ENCODE measurements around the gene ERCC4.

ERCC4 gene

DNA sequence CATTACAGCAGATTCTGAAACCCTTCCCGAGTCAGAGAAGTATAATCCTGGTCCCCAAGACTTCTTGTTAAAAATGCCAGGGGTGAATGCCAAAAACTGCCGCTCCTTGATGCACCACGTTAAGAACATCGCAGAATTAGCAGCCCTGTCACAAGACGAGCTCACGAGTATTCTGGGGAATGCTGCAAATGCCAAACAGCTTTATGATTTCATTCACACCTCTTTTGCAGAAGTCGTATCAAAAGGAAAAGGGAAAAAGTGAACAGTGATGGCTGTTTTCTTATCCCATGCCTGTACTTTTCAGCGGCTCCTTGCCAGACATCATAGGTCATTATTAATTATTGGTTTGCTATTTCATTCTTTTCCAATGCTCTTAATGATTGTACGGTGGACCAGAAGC, 28.1 kb downstream of the ERCC4 start:
- DNase-seq (ENCODE audit: extremely low read depth, low read depth) = no peak
- TF ChIP-seq, protein P1, sequence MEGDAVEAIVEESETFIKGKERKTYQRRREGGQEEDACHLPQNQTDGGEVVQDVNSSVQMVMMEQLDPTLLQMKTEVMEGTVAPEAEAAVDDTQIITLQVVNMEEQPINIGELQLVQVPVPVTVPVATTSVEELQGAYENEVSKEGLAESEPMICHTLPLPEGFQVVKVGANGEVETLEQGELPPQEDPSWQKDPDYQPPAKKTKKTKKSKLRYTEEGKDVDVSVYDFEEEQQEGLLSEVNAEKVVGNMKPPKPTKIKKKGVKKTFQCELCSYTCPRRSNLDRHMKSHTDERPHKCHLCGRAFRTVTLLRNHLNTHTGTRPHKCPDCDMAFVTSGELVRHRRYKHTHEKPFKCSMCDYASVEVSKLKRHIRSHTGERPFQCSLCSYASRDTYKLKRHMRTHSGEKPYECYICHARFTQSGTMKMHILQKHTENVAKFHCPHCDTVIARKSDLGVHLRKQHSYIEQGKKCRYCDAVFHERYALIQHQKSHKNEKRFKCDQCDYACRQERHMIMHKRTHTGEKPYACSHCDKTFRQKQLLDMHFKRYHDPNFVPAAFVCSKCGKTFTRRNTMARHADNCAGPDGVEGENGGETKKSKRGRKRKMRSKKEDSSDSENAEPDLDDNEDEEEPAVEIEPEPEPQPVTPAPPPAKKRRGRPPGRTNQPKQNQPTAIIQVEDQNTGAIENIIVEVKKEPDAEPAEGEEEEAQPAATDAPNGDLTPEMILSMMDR (IDR thresholded peaks at IDR 0.05; ENCODE audit: low read depth, low read length) = no peak

DNA sequence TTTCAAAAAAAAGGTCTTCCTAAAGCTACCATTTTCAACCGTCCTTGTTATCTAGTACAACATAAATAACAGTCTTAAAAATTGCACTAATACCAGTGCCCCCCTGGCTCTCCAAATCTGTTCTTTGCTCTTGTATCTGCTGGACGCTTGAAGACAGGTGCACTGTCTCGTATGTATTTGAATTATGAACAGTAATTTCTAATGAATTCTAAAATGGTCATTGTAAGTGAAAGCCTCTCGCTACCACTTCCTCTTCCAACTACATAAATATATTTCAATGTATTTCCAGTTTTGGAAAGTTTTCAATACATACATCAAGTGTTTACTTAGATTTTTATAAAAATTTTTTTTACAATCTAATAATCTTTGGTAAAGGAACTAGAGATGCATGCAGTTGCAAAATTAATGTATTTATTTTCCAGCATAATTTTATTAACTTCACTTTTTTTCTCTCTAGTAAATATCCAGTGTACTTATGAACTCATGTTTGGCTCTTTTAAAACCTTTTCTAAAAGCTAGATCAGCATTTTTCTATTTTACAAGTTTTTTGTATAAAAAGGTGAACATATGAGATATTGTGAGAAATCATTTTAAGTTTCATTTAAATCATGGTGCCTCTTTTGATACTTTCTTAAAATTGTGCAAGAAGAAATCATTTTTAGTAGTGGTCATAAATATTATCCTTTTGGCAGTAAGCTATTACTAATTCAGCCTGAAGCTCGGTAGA, 31.0 kb downstream of the ERCC4 start:
- DNase-seq (ENCODE audit: extremely low read depth, low read depth) = no peak
- TF ChIP-seq, protein P1 (IDR thresholded peaks at IDR 0.05; ENCODE audit: low read depth, low read length) = no peak

- DNase-seq (ENCODE audit: extremely low read depth, low read depth) = no peak
- TF ChIP-seq, protein P1 (IDR thresholded peaks at IDR 0.05; ENCODE audit: low read depth, low read length) = no peak
Measured at GRCh38 chr16:13951611-13952010, 31.7 kb downstream of the ERCC4 start.

GRCh38 chr16:13953501-13953900, 33.5 kb downstream of the ERCC4 start:
- TF ChIP-seq, protein P1 (IDR thresholded peaks at IDR 0.05; ENCODE audit: low read depth, low read length) = no peak
- DNase-seq (ENCODE audit: extremely low read depth, low read depth) = no peak

DNA sequence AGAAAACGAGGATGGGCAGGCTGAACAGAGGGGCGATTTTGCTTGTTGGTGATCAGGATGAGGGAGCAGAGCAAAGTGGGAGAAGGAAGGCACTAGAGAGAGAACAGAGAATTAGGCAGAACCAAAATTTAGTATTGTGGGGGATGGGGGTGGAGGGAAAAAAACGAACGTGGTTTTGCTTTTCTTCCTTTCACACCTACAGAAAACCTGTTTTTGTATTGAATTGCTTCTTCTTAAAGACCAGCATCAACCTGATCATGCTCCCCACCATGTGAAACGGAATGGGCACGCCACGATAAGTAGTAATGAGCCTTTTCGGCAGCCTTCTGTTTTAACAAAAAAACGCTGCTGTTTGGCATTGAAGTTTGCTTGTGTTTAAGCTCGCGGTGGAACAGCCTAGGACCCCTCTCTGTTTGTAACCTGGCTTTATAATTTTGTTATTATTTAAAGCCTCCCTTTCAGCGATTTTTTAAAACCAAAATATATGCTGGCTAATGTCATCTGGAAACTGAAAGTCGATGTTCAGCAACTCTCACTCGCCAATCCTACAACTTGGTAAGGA, 36.8 kb downstream of the ERCC4 start:
- TF ChIP-seq, protein P1 (IDR thresholded peaks at IDR 0.05; ENCODE audit: low read depth, low read length) = no peak
- no peak for DNase-seq (ENCODE audit: extremely low read depth, low read depth)

DNA sequence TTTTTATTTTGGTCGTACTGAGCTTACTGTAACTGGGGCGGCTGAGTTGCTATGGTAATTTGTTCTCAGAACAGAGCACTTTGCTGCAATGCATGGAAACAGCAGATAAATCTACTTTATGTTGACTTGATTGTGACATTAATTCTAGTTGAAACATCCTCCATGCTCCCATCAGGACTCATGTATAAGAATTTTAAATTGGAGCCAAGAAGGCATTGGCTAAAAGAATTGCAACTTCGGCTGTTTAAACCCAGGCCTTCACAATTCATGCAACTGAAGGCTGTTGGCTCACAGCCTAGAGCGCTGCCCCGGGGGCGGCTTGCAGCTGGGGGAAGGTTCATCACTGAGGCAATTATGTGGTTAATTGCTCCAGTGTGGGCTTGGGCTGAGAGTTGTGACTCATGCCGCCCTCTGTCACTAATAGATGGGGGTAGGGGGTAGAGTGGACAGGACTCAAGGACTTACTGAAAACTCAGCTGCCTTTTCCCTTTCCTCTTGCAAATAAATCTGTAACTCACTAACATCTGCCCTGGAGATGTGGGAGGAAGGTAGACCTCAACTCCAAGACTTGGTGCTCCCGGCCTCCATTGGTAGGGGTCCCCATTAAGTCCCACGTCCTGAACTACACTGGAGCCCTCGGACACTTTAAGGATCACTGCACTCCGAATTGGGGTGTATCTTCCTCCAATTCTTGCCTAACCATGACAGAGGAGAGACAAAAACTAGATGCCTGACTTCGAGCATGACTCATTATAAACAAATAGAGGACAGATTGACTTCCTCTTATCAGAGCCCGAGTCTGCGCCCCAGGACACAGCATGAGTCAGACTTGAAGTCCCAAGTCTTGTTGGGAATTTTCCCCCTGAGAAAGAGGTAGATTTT, 37.5 kb downstream of the ERCC4 start:
- DNase-seq (ENCODE audit: extremely low read depth, low read depth) = peak; percentile 94
- TF ChIP-seq, protein P1 (IDR thresholded peaks at IDR 0.05; ENCODE audit: low read depth, low read length) = no peak

DNA sequence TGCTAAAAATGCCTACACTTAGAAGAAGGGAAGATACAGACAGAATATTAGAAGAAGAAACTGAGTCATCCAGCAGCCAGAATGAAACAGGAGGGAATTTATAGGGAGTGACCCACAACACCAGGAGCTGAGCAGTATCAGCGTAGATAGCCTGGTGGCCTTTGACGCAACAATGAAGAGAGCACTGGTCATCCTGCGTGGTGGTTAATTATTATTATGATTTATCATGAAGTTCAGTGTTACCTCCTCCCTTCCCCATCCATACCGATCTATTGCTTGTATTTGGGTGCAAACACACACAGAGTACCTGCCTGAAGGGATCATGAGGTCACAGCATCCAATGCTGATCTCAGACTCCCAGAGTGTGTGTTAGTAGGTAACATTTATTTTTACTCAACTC, 38.5 kb downstream of the ERCC4 start:
- DNase-seq (ENCODE audit: extremely low read depth, low read depth) = no peak
- TF ChIP-seq, protein P1 (IDR thresholded peaks at IDR 0.05; ENCODE audit: low read depth, low read length) = no peak

All from AG09319 (cell line).